ENCODE results near the gene NEUROD4.

NEUROD4 gene

GRCh38 chr12:55063291-55063690, 43.5 kb downstream of the NEUROD4 start:
- TF ChIP-seq, protein P1, sequence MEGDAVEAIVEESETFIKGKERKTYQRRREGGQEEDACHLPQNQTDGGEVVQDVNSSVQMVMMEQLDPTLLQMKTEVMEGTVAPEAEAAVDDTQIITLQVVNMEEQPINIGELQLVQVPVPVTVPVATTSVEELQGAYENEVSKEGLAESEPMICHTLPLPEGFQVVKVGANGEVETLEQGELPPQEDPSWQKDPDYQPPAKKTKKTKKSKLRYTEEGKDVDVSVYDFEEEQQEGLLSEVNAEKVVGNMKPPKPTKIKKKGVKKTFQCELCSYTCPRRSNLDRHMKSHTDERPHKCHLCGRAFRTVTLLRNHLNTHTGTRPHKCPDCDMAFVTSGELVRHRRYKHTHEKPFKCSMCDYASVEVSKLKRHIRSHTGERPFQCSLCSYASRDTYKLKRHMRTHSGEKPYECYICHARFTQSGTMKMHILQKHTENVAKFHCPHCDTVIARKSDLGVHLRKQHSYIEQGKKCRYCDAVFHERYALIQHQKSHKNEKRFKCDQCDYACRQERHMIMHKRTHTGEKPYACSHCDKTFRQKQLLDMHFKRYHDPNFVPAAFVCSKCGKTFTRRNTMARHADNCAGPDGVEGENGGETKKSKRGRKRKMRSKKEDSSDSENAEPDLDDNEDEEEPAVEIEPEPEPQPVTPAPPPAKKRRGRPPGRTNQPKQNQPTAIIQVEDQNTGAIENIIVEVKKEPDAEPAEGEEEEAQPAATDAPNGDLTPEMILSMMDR (IDR thresholded peaks at IDR 0.05; ENCODE audit: low read depth, low read length) = no peak
- H3K27me3 ChIP-seq (ENCODE audit: insufficient read depth, low read depth, severe bottlenecking) = no peaks in the 10 kb centered on the region
- H3K27ac ChIP-seq = peak overlapping the region; percentile 97
- no peaks in the 10 kb centered on the region for H3K36me3 ChIP-seq
- peak; percentile 76 for DNase-seq
- H3K4me3 ChIP-seq (ENCODE audit: low read depth, low read length) = no peak overlapping the region
- H3K9me3 ChIP-seq (ENCODE audit: severe bottlenecking) = no peaks in the 10 kb centered on the region

DNA sequence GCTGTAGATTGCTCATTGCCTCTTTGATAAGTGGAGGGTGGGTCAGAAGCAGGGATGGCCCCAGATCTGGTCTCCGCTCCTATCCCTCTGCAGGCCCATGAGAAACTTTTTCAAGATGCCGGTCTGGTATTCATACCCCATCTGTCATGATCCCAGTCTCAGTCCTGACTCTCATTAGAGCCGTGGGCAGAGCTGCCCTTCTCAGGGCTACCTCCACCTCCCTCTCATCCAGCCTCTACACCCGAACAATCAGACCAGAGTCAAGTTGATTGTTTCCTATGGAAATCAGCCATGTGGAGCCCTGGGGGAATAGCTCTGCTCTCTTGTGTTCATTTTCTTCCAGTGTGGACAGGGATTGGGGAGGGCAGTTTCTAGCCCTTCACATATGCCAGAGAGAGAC, 45.8 kb downstream of the NEUROD4 start:
- TF ChIP-seq, protein P1 (IDR thresholded peaks at IDR 0.05; ENCODE audit: low read depth, low read length) = no peak
- H3K27ac ChIP-seq = peak overlapping the region; percentile 97
- H3K4me3 ChIP-seq (ENCODE audit: low read depth, low read length) = no peak overlapping the region
- H3K9me3 ChIP-seq (ENCODE audit: severe bottlenecking) = no peaks in the 10 kb centered on the region
- no peak for DNase-seq
- H3K36me3 ChIP-seq = no peaks in the 10 kb centered on the region
- no peaks in the 10 kb centered on the region for H3K27me3 ChIP-seq (ENCODE audit: insufficient read depth, low read depth, severe bottlenecking)

GRCh38 chr12:55067701-55068100, 47.9 kb downstream of the NEUROD4 start:
- no peaks in the 10 kb centered on the region for H3K27me3 ChIP-seq (ENCODE audit: insufficient read depth, low read depth, severe bottlenecking)
- no peaks in the 10 kb centered on the region for H3K36me3 ChIP-seq
- H3K9me3 ChIP-seq (ENCODE audit: severe bottlenecking) = no peaks in the 10 kb centered on the region
- TF ChIP-seq, protein P1 (IDR thresholded peaks at IDR 0.05; ENCODE audit: low read depth, low read length) = no peak
- H3K27ac ChIP-seq = peak overlapping the region; percentile 97
- peak overlapping the region; percentile 22 for H3K4me3 ChIP-seq (ENCODE audit: low read depth, low read length)
- peak; percentile 88 for DNase-seq

DNA sequence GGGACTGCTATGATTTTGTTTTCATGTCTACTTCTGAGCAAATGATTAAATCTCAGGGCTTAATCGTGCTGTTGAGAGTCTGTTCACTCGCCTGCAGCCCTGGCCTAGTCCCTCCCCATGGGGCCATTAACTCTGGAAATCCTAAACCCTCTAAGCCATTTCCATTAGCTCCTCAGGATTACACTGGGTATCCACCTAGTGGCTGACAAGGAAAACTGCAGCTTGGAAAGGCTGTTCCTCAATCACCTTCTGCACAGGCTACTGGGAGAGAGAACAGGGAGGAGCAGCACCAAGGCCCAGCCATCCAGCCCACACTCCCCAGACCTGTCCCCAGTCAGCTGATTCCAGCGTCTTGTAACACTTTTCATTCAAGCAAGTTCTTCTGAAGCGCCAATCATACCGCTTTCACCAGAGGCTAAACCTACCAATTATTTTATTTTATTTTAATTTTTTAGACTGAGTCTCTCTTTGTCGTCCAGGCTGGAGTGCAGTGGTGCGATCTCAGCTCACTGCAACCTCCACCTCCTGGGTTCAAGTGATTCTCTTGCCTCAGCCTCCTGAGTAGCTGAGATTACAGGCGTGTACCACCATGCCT, 48.7 kb downstream of the NEUROD4 start:
- TF ChIP-seq, protein P1 (IDR thresholded peaks at IDR 0.05; ENCODE audit: low read depth, low read length) = peak; percentile 87
- peak overlapping the region; percentile 22; the same call in 1 of the 2 replicates for H3K4me3 ChIP-seq (ENCODE audit: low read depth, low read length)
- H3K27ac ChIP-seq = peak overlapping the region; percentile 97
- H3K36me3 ChIP-seq = no peaks in the 10 kb centered on the region
- no peaks in the 10 kb centered on the region for H3K9me3 ChIP-seq (ENCODE audit: severe bottlenecking)
- no peaks in the 10 kb centered on the region for H3K27me3 ChIP-seq (ENCODE audit: insufficient read depth, low read depth, severe bottlenecking)
- peak; percentile 88 for DNase-seq

- no peaks in the 10 kb centered on the region for H3K36me3 ChIP-seq
- TF ChIP-seq, protein P1 (IDR thresholded peaks at IDR 0.05; ENCODE audit: low read depth, low read length) = peak; percentile 90
- H3K27ac ChIP-seq = 0 out of 2 replicates have a peak overlapping the region, but pooled peaks have one; percentile 8
- H3K27me3 ChIP-seq (ENCODE audit: insufficient read depth, low read depth, severe bottlenecking) = no peaks in the 10 kb centered on the region
- H3K4me3 ChIP-seq (ENCODE audit: low read depth, low read length) = no peak overlapping the region
- peak; percentile 85 for DNase-seq
- H3K9me3 ChIP-seq (ENCODE audit: severe bottlenecking) = no peaks in the 10 kb centered on the region
Observed at GRCh38 chr12:55072083-55072482, 52.3 kb downstream of the NEUROD4 start.
